ENCODE results near the gene ZNF91. TPM values are rescaled to one million over a fixed set of nuclear protein-coding genes. Genes with fewer than 3 reads are reported as not detected.

Gene ZNF91
- total and polyA plus RNA-seq, 4 donors = 2.9 to 25.9 (median 14.2) TPM

DNA sequence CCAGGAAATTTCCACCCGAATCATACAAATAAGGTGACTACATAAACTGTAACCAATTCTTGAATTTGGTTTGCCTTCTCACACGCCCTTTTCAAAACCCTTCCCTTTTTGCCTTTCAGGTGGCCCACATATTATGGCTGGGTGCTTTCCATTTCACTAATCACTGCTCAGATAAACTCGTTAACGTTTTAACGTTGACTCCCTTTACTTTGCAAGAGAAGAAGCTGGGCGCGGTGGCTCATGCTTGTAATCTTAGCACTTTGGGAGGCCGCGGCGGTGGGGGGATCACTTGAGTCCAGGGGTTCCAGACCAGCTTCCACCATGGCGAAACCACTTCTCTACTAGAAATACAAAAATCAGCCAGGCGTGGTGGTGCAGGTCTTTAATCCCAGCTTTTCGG is 19.8 kb upstream of the ZNF91 start:
- WGBS = 17% methylated on average over 13 of the region's 13 CpGs

DNA sequence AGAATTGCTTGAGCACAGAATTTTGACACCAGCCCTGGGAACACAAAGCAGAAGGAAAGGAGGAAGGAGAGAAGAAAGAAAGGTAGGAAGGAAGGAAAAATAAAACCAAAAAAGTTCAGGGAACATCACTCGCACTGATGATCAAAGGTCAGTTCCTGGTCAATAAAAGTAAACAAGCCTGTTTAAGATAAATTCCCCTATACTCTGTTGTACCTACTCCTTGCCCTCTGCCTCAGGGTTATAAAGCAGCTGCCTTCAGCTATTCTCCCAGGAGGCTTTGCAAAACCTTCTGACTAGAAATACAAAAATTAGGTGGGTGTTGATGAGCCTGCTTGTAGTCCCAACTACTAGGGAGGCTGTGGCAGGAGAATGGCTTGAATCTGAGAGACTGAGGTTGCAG is 14.9 kb upstream of the ZNF91 start:
- 8% methylated on average over 1 of the region's 1 CpG for WGBS
- TF ChIP-seq, protein P1, sequence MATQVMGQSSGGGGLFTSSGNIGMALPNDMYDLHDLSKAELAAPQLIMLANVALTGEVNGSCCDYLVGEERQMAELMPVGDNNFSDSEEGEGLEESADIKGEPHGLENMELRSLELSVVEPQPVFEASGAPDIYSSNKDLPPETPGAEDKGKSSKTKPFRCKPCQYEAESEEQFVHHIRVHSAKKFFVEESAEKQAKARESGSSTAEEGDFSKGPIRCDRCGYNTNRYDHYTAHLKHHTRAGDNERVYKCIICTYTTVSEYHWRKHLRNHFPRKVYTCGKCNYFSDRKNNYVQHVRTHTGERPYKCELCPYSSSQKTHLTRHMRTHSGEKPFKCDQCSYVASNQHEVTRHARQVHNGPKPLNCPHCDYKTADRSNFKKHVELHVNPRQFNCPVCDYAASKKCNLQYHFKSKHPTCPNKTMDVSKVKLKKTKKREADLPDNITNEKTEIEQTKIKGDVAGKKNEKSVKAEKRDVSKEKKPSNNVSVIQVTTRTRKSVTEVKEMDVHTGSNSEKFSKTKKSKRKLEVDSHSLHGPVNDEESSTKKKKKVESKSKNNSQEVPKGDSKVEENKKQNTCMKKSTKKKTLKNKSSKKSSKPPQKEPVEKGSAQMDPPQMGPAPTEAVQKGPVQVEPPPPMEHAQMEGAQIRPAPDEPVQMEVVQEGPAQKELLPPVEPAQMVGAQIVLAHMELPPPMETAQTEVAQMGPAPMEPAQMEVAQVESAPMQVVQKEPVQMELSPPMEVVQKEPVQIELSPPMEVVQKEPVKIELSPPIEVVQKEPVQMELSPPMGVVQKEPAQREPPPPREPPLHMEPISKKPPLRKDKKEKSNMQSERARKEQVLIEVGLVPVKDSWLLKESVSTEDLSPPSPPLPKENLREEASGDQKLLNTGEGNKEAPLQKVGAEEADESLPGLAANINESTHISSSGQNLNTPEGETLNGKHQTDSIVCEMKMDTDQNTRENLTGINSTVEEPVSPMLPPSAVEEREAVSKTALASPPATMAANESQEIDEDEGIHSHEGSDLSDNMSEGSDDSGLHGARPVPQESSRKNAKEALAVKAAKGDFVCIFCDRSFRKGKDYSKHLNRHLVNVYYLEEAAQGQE (IDR thresholded peaks at IDR 0.05) = no peak
- TF ChIP-seq HNF4A (conservative IDR thresholded peaks at IDR 0.05) = peak; percentile 18 to 42
- Histone ChIP-seq H3K9me3 (ENCODE audit: control insufficient read depth in 4 of 4, low read length in 3 of 4) (peaks cover 0 to 15% (median 0%) of the 10 kb centered on the region in 4 donors), H3K4me1 (ENCODE audit: control insufficient read depth in 4 of 4, insufficient read depth in 4 of 4, low read length in 3 of 4) (no peaks in the 10 kb centered on the region), H3K27me3 (ENCODE audit: control insufficient read depth in 4 of 4, insufficient read depth in 4 of 4, low read length in 3 of 4) (no peaks in the 10 kb centered on the region), H3K9ac (ENCODE audit: low read depth in 1 of 2, low read length in 2 of 2) (no peak overlapping the region), H3K36me3 (ENCODE audit: control insufficient read depth in 4 of 4, insufficient read depth in 3 of 4, low read depth in 1 of 4, low read length in 3 of 4) (no peaks in the 10 kb centered on the region), H3K4me3 (ENCODE audit: low read depth in 1 of 3, low read length in 3 of 3) (no peak overlapping the region), H3K27ac (ENCODE audit: low read depth in 1 of 2, low read length in 2 of 2) (no peak overlapping the region)
- no peak for DNase-seq (ENCODE audit: low spot score)

More for the DNA sequence above, 19.8 kb upstream of the ZNF91 start:
- TF ChIP-seq GABPA (IDR thresholded peaks at IDR 0.05 in 1 of 2, conservative IDR thresholded peaks at IDR 0.05 in 1 of 2) (no peak), YY1 (IDR thresholded peaks at IDR 0.05) (no peak), FOXA1 (IDR thresholded peaks at IDR 0.05) (no peak), SP1 (IDR thresholded peaks at IDR 0.05) (no peak), ATF3 (IDR thresholded peaks at IDR 0.05) (no peak), RXRA (IDR thresholded peaks at IDR 0.05) (no peak), FOXA2 (IDR thresholded peaks at IDR 0.05) (no peak), HNF4A (conservative IDR thresholded peaks at IDR 0.05) (no peak), CTCF (IDR thresholded peaks at IDR 0.05; ENCODE audit: low read depth, low read length, missing input control) (no peak), RAD21 (IDR thresholded peaks at IDR 0.05) (no peak), TAF1 (conservative IDR thresholded peaks at IDR 0.05) (no peak)
- TF ChIP-seq, protein P1 (IDR thresholded peaks at IDR 0.05) = no peak
- Histone ChIP-seq H3K4me1 (ENCODE audit: control insufficient read depth in 4 of 4, insufficient read depth in 4 of 4, low read length in 3 of 4) (no peaks in the 10 kb centered on the region), H3K36me3 (ENCODE audit: control insufficient read depth in 4 of 4, insufficient read depth in 3 of 4, low read depth in 1 of 4, low read length in 3 of 4) (no peaks in the 10 kb centered on the region), H3K4me3 (ENCODE audit: low read depth in 1 of 3, low read length in 3 of 3) (no peak overlapping the region), H3K9ac (ENCODE audit: low read depth in 1 of 2, low read length in 2 of 2) (no peak overlapping the region), H3K27me3 (ENCODE audit: control insufficient read depth in 4 of 4, insufficient read depth in 4 of 4, low read length in 3 of 4) (no peaks in the 10 kb centered on the region), H3K27ac (ENCODE audit: low read depth in 1 of 2, low read length in 2 of 2) (no peak overlapping the region), H3K9me3 (ENCODE audit: control insufficient read depth in 4 of 4, low read length in 3 of 4) (peaks cover 0 to 5% (median under 1%) of the 10 kb centered on the region in 4 donors)
- DNase-seq (ENCODE audit: low spot score) = no peak
